ENCODE data around the gene PRCP.

Gene PRCP

DNA sequence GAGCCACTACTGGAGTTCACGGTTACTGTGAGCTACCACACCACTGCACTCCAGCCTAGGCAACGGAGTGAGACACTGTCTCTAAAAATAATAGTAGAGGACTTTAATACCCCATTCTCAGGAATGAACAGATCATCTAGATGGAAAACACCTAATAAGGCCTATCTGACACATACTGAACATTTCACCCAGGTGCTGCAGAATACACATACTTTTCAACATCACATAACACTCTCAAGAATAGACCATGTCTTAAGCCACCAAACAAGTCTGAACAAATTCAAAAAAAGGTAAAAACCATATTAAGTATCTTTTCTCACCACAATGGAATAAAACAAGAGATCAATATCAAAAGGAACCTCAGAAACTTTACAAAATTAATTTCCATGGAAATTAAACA is 39.2 kb upstream of the PRCP start:
- Mint-ChIP-seq H3K27ac (no peak overlapping the region), H3K4me3 (no peak overlapping the region), H3K36me3 (ENCODE audit: low read depth) (no peaks in the 10 kb centered on the region), H3K4me1 (no peaks in the 10 kb centered on the region), H3K27me3 (ENCODE audit: low read depth) (no peaks in the 10 kb centered on the region), H3K9me3 (peaks cover 4% of the 10 kb centered on the region)
- TF ChIP-seq, protein P1, sequence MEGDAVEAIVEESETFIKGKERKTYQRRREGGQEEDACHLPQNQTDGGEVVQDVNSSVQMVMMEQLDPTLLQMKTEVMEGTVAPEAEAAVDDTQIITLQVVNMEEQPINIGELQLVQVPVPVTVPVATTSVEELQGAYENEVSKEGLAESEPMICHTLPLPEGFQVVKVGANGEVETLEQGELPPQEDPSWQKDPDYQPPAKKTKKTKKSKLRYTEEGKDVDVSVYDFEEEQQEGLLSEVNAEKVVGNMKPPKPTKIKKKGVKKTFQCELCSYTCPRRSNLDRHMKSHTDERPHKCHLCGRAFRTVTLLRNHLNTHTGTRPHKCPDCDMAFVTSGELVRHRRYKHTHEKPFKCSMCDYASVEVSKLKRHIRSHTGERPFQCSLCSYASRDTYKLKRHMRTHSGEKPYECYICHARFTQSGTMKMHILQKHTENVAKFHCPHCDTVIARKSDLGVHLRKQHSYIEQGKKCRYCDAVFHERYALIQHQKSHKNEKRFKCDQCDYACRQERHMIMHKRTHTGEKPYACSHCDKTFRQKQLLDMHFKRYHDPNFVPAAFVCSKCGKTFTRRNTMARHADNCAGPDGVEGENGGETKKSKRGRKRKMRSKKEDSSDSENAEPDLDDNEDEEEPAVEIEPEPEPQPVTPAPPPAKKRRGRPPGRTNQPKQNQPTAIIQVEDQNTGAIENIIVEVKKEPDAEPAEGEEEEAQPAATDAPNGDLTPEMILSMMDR (IDR thresholded peaks at IDR 0.05; ENCODE audit: unreplicated experiment in 3 of 3), result no peak

DNA sequence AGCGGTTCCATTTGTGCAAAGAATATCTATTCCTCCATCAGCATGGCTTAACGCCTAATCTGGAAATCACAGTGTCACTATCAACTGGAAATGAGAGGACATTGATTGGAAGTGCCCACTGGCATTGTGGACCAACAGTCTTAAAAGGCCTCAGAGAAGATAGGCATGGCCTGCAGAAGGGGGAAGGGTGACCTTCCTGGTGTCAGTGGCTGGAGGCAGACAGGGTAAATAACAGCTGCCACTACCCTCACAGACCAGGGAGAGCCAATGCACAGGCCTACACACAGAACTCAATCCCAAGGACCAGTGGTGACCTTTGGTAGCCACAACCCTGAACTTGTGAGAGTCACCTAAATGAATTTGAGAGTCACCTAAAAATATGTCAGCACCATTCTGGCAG is 37.3 kb upstream of the PRCP start:
- no peak overlapping the region for H3K27ac Mint-ChIP-seq
- no peaks in the 10 kb centered on the region for H3K27me3 Mint-ChIP-seq (ENCODE audit: low read depth)
- TF ChIP-seq, protein P1 (IDR thresholded peaks at IDR 0.05; ENCODE audit: unreplicated experiment in 3 of 3), result no peak
- peaks cover 4% of the 10 kb centered on the region for H3K9me3 Mint-ChIP-seq
- H3K36me3 Mint-ChIP-seq (ENCODE audit: low read depth), result no peaks in the 10 kb centered on the region
- no peak overlapping the region for H3K4me3 Mint-ChIP-seq
- H3K4me1 Mint-ChIP-seq, result no peaks in the 10 kb centered on the region

DNA sequence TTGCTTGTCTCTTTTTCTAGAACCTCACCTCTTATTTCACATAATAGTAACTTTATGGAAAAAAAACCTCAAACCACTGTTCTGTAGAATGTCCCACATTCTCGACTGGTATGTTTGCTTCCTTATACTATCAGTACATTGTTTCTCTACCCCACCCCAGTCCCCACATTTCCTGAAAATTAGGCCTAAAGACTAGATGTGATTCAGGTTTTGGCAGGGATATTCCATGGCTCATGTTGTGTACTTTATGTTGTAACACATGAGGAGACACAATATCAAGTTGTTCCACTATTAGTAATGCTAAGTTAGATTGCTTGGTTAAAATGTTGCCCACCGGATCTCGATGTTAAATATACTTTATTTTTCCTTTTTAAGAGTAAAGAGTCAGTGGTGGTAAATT is 36.0 kb upstream of the PRCP start:
- Mint-ChIP-seq H3K36me3 (ENCODE audit: low read depth) (no peaks in the 10 kb centered on the region), H3K9me3 (peaks cover 4% of the 10 kb centered on the region), H3K4me1 (no peaks in the 10 kb centered on the region), H3K27ac (no peak overlapping the region), H3K4me3 (no peak overlapping the region), H3K27me3 (ENCODE audit: low read depth) (no peaks in the 10 kb centered on the region)
- TF ChIP-seq, protein P1 (IDR thresholded peaks at IDR 0.05; ENCODE audit: unreplicated experiment in 3 of 3), result no peak

DNA sequence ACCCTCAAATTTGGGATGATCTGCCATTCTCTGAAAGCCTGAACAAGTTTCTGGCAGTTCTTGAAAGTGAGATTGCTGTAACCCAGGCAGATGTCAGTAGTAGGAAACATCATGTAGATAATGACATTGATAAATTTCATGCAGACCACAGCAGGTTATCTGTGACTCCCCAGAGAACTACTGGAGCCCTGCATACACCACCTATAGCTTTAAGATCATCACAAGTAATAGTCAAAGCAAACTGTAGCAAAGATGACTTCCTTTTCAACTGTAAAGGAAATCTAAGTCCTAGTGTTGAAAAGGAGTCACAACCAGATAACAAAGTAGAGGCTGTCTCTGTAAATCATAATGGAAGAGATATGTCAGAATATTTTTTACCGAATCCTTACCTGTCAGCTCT is 32.3 kb upstream of the PRCP start:
- Mint-ChIP-seq H3K4me1 (no peaks in the 10 kb centered on the region), H3K27ac (no peak overlapping the region), H3K27me3 (ENCODE audit: low read depth) (no peaks in the 10 kb centered on the region), H3K4me3 (no peak overlapping the region), H3K9me3 (no peaks in the 10 kb centered on the region), H3K36me3 (ENCODE audit: low read depth) (no peaks in the 10 kb centered on the region)
- TF ChIP-seq, protein P1 (IDR thresholded peaks at IDR 0.05; ENCODE audit: unreplicated experiment in 3 of 3), result no peak

DNA sequence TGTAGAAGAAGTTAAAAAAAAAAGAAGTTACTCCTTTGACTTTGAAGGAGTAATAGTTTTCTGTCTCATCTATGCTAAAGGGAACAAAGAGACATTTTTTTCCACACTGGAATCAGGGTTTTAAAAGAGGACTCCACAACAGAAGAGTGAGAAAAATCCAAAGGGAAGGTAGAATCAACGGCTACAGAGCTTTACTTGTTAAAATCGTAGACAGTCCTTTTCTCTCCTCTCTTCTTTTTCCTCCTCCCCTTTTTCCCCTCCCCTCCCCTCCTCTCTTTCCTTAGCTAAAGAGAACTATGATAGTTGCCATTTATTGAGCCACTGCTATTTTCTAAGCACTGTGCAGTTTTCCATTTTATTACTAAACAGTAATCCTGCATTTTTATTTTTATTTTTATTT is 30.5 kb upstream of the PRCP start:
- Mint-ChIP-seq H3K9me3 (no peaks in the 10 kb centered on the region), H3K36me3 (ENCODE audit: low read depth) (no peaks in the 10 kb centered on the region), H3K27me3 (ENCODE audit: low read depth) (no peaks in the 10 kb centered on the region), H3K27ac (no peak overlapping the region), H3K4me3 (no peak overlapping the region), H3K4me1 (no peaks in the 10 kb centered on the region)
- TF ChIP-seq, protein P1 (IDR thresholded peaks at IDR 0.05; ENCODE audit: unreplicated experiment in 3 of 3), result no peak

DNA sequence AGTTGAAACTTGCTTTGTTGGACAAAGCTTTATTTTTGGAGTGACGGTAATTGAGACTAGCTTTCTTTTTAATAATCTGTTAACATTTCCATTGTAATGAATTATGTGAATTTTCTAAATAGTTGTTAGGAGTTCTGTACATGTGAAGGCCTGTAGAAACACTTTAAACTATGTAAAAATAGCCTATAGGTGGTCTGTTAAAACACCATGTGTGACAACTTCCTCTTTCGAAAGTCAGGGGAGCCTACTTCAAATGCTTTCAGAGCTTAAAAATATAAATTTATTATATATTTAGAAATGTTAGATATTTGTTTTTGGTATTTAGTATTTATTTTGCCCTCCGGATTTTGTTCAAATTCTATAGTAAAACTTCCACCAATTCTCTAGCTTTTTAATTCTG is 30.0 kb upstream of the PRCP start:
- TF ChIP-seq, protein P1 (IDR thresholded peaks at IDR 0.05; ENCODE audit: unreplicated experiment in 3 of 3), result no peak
- Mint-ChIP-seq H3K9me3 (no peaks in the 10 kb centered on the region), H3K36me3 (ENCODE audit: low read depth) (no peaks in the 10 kb centered on the region), H3K4me3 (no peak overlapping the region), H3K4me1 (no peaks in the 10 kb centered on the region), H3K27ac (no peak overlapping the region), H3K27me3 (ENCODE audit: low read depth) (no peaks in the 10 kb centered on the region)
